AG10803 (cell line): ENCODE results near the gene PCDHB12.
"Not testable (repeated sequence)": the region's sequence is repeated elsewhere in the genome, so short reads cannot be mapped to it uniquely, and the experiment has no call there.

Experiments
- DNase-seq: peaks from one replicate; pipeline ENCODE4 v3.0.0; 2010; ENCODE audit warnings: low read depth
- H3K4me3 ChIP-seq: 2 replicates; pipeline ENCODE4 v1.5.1; 2011; ENCODE audit warnings: mild to moderate bottlenecking, low read length, control low read depth
- CTCF ChIP-seq: conservative IDR thresholded peaks from 2 replicates; pipeline ENCODE4 v1.5.1; 2011; ENCODE audit warnings: mild to moderate bottlenecking, low read length, control low read depth, inconsistent platforms

Gene PCDHB12

GRCh38 chr5:141234109-141234667 is 25.7 kb downstream of the PCDHB12 start:
- peak; percentile 5 for DNase-seq
- peak overlapping the region; percentile 37 for H3K4me3 ChIP-seq
- TF ChIP-seq CTCF: peak; percentile 21

- not testable (repeated sequence) for DNase-seq, H3K4me3 ChIP-seq
Observed at GRCh38 chr5:141235922-141236321, 27.4 kb downstream of the PCDHB12 start.

DNA sequence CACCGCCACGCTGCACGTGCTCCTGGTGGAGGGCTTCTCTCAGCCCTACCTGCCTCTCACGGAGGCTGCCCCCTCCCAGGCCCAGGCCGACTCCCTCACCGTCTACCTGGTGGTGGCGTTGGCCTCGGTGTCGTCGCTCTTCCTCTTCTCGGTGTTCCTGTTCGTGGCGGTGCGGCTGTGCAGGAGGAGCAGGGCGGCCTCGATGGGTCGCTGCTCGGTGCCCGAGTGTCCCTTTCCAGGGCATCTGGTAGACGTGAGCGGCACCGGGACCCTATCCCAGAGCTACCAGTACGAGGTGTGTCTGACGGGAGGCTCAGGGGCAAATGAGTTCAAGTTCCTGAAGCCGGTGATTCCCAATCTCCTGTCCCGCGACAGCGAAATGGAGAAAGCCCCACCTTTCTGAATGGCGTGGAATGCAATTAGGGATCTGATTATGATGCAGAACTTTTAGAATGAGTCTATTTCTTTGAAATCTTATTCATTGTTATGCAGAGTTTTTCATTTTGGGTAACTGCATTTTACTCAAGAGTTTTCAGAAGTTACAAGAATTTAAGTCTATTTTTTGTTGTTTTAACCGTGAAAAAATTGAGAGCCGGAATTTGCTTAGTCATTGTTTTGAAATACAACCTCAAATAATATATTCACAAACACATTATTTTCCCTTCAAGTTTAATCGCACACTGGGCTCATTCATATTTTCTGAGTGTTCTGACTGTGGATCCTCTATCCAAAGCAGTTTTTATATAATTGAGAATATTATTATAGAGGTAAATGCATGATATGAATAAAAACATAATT is 28.2 kb downstream of the PCDHB12 start:
- no peak for TF ChIP-seq CTCF
- DNase-seq: no peak
- no peak overlapping the region for H3K4me3 ChIP-seq

DNA sequence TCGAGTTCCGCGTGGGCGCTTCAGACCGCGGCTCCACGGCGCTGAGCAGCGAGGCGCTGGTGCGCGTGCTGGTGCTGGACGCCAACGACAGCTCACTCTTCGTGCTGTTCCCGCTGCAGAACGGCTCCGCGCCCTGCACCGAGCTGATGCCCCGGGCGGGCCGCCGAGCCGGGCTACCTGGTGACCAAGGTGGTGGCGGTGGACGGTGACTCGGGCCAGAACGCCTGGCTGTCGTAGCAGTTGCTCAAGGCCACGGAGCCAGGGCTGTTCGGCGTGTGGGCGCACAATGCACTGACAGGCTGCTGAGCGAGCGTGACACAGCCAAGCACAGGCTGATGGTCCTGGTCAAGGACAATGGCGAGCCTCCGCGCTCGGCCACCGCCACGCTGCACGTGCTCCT is 33.0 kb downstream of the PCDHB12 start:
- H3K4me3 ChIP-seq: no peak overlapping the region
- TF ChIP-seq CTCF: no peak
- no peak for DNase-seq

GRCh38 chr5:141245250-141245717 is 36.8 kb downstream of the PCDHB12 start, which contains the start of gene PCDHB15:
Gene PCDHB15 (plus strand): TSS chr5:141245395. CDS start chr5:141245579, 184 bp downstream.
- H3K4me3 ChIP-seq: no peak within 1 kb of the TSS
- no peak for DNase-seq
- TF ChIP-seq CTCF: no peak; the same call in 1 of the 2 replicates

GRCh38 chr5:141246971-141247370 is 38.5 kb downstream of the PCDHB12 start:
- not testable (repeated sequence) for H3K4me3 ChIP-seq, DNase-seq

DNA sequence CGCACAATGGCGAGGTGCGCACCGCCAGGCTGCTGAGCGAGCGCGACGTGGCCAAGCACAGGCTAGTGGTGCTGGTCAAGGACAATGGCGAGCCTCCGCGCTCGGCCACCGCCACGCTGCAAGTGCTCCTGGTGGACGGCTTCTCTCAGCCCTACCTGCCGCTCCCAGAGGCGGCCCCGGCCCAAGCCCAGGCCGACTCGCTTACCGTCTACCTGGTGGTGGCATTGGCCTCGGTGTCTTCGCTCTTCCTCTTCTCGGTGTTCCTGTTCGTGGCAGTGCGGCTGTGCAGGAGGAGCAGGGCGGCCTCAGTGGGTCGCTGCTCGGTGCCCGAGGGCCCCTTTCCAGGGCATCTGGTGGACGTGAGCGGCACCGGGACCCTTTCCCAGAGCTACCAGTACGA is 38.9 kb downstream of the PCDHB12 start:
- DNase-seq, H3K4me3 ChIP-seq: not testable (repeated sequence)

- no peak for DNase-seq
- TF ChIP-seq CTCF: no peak
- H3K4me3 ChIP-seq: no peak overlapping the region
Observed at GRCh38 chr5:141250576-141250975, 42.1 kb downstream of the PCDHB12 start.

DNA sequence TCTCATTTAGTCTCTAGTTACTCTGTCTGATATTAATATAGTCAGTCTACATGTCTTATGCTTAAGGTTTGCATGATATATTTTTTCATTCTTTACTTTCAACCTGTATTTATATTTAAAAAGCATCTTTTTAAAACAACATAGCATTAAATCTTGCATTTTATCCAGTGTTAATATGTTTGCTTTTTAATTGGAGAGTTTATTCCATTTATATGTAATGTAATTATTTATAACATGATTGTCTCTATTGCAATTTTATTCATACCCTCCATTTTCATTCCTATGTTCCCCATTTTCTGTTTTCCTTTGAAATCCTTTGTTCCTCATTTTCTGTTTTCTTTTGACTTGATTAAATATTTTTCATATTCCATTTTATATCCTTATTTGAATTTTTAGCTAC is 49.9 kb downstream of the PCDHB12 start:
- DNase-seq: no peak
- no peak for TF ChIP-seq CTCF

More for the DNA sequence above, 49.9 kb downstream of the PCDHB12 start:
- no peak overlapping the region for H3K4me3 ChIP-seq
